HG02798 (cell line): Measurements from ENCODE around the gene LRRC7.
"Not testable (repeated sequence)": the region's sequence is repeated elsewhere in the genome, so short reads cannot be mapped to it uniquely, and the experiment has no call there.

Experiments
- ATAC-seq: cut with Tn5 transposase; IDR thresholded peaks from one replicate; pipeline ENCODE4 v1.9.1; 2021; ENCODE audit warnings: mild to moderate bottlenecking; ENCODE audit not compliant: unreplicated experiment, poor library complexity

Gene LRRC7

DNA sequence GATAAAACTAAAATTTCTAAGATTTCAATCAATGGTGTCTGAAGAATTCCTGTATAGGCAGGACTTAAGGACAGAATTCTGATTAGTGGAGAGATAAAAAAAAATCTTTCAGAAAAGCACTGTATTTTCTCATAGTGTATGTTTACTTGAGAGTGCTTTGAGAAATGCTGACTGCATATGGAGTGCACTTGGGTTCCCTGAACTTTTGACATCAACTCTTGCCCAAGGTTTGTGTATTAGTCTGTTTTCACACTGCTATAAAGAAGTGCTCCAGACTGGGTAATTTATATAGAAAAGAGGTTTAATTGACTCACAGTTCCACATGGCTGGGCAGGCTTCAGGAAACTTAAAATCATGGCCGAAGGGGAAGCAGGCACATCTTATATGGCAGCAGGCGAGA is 362.7 kb downstream of the LRRC7 start:
- no peak for ATAC-seq

- no peak for ATAC-seq
Observed at GRCh38 chr1:69932760-69933159, 365.0 kb downstream of the LRRC7 start.

GRCh38 chr1:69940231-69940630 is 372.5 kb downstream of the LRRC7 start:
- ATAC-seq: no peak

DNA sequence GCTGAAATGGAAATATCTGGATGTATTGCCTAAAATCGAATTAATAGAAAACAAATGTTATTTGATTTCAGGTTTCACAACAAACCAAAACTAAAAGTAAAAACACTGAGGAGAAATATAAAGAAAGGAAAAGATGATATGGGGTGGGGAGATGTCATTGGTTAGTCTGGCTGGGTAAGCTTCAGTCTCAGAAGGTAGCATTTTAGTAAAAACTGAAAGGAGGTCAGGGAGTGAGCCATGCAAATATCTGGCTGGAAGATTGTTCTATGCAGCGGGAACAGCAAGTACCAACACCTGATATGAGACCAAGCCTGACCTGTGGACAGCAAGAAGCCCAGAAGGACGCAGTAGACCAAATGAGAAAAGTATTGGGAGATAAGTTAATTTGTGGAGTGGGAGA is 373.1 kb downstream of the LRRC7 start:
- ATAC-seq: no peak

DNA sequence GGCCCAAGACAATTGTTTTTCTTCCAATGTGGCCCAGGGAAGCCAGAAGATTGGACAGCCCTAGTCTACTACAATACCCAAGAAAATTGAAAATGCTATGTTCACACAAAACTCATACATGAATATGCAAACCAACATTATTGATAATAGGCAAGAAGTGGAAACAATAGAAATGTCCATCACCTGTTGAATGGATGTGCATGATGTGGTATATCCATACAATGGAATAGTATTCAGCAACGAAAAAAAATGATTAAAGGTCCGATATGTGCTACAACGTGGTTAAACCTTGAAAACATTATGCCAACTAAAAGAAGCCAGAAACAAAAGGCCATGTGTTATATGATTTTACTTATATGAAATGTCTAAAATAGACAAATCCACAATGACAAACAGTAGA is 375.3 kb downstream of the LRRC7 start:
- ATAC-seq: no peak

GRCh38 chr1:69946935-69947334 is 379.2 kb downstream of the LRRC7 start:
- ATAC-seq: no peak

DNA sequence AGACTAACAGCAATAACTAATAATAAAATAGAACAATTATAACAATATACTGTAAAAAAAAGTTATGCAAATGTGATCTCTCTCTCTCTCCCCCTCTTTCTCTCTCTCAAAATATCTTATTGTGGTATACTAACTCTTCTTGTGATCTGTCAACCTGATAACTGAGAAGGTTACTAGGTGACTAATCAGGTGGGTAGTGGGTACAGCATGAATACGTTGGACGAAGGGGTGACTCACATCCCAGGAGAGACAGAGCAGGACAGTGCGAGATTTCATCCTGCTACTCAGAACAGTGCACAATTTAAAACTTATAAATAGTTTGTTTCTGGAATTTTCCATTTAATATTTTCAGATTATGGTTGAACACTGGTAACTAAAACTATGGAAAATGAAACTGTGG is 380.1 kb downstream of the LRRC7 start:
- no peak for ATAC-seq

GRCh38 chr1:69952676-69953075 is 385.0 kb downstream of the LRRC7 start:
- no peak for ATAC-seq

DNA sequence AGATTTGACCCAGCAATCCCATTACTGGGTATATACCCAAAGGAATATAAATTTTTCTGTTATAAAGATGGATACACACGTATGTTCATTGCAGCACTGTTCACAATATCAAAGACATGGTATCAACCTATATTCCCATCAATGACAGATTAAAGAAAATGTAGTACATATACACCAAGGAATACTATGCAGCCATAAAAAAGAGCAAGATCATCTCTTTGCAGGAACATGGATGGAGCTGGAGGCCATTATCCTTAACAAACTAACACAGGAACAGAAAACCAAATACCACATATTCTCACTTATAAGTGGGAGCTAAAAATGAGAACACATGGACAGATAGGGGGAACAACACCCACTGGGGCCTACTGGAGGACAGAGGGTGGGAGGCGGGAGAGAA is 394.7 kb downstream of the LRRC7 start:
- ATAC-seq: not testable (repeated sequence)

DNA sequence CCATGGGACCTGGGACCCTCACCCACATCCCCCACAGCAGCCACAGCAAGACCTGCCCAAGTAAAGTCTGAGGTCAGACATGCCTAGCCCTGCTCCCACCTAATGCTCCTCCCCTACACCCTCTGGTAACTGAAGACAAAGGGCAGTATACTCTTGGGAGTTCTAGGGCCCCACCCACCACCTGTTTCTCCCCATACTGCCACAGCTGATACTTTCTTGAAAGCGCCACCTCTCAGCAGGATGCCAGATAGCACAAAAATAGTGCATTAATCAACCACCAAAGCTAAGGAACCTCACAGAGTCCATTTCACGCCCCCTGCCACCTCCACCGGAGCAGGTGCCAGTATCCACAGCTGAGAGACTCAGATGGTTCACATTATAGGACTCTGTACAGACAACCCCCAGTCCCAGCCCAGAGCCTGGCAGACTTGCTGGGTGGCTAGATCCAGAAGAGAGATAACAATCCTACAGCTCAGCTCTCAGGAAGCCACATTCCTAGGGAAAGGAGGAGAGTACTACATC is 399.6 kb downstream of the LRRC7 start:
- no peak for ATAC-seq

- no peak for ATAC-seq
Observed at GRCh38 chr1:69976896-69977295, 409.2 kb downstream of the LRRC7 start.

- no peak for ATAC-seq
Observed at GRCh38 chr1:69982992-69983391, 415.3 kb downstream of the LRRC7 start.

GRCh38 chr1:69985376-69985775 is 417.7 kb downstream of the LRRC7 start:
- no peak for ATAC-seq

DNA sequence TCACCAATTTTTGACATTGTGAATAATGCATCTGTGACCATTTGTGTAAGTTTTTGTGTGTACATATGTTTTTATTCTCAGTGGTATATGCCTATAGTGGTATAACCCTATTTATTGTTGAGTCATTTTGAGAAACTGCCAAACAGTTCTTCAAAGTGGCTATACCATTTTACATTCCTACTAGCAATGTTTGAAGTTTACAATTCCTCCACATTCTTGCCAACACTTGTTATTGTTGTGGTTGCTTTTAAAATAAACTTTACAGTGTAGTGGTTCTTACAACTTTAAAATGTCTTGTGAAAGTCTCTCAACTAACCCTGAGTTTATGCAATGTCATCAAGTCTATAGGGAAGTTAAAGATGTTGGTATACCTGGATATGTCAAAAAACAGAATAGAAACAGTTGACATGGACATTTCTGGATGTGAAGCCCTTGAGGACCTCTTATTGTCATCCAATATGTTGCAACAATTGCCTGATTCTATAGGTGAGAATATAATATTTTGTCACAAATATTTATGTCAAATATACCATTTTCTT is 418.2 kb downstream of the LRRC7 start:
- no peak for ATAC-seq

DNA sequence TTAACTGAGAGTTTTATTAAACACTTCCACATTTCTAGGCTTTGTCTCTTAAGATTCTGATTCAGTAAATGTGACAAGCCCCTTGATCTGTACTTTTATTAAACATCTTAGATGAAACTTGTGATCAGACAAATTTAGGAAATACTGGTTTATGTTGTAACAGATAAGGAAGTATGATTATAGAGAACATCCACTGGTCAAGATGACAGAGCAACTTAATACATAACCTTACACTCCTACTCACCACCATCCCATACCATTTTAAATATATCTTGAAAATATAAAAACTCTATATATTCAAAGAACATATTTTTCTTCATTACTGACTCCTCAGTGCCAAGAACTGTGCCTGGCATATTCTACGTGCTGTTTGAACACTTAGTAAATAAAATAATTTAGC is 420.2 kb downstream of the LRRC7 start:
- no peak for ATAC-seq

GRCh38 chr1:69991644-69992043 is 423.9 kb downstream of the LRRC7 start:
- no peak for ATAC-seq

DNA sequence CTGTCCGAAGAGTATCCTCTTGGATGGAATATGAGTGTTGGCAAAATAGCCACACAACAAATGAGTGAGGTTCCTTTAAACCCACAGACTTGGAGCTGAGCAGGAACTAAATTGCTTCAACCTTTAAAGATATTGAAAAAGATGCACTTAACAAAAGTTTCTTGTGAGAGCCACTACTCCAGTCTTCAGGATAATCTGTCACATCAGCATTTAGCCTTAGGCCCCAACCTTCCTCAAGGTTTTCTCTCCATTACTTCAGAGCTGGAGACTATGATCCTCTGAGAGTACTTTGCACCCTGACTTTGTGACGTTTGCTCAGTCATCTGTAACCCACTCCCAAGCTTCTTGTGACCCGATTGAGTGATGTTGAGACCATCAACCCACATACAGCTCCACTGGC is 424.9 kb downstream of the LRRC7 start:
- ATAC-seq: no peak

DNA sequence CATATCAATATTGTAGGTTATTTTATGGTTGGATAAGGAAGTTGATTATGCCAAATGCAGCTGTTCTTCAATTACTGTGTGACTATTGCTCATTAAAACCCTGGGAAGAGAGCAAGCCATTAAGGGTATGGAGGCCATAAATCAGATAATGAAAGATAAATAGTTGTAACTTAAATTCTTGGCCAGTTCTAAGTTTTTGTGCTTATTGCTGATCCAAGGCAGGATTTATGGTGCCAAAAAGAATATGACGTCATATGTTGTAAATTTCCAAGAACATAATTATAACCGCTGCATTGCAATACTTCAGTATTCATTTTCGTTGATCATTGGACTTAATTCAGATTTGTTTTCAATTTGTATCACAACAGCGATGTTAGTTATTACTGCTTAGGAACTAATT is 426.1 kb downstream of the LRRC7 start:
- ATAC-seq: no peak

DNA sequence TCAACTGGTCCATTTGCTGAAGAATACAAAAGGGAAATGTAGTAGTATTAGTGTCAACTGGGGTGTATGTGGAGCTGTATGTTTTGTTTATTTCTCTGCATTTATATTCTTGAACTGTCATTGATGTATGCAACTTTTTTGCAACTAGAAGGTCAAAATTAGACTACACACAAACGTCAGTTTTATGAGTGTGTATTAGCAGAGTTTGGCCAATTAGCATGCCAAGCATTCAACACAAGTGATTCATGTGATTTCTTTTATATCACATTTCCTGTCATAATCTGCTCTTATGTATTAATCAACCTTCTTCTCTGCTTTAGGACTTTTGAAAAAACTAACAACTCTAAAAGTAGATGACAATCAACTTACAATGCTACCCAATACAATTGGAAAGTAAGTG is 426.5 kb downstream of the LRRC7 start:
- no peak for ATAC-seq

GRCh38 chr1:69998847-69999246 is 431.1 kb downstream of the LRRC7 start:
- no peak for ATAC-seq

- ATAC-seq: no peak
Observed at GRCh38 chr1:70003211-70003908, 435.6 kb downstream of the LRRC7 start.

- no peak for ATAC-seq
Observed at GRCh38 chr1:70005386-70006034, 437.8 kb downstream of the LRRC7 start.
